ENCODE results near the gene CDCP2. TPM values are rescaled to one million over a fixed set of nuclear protein-coding genes. Genes with fewer than 3 reads are reported as not detected.

Gene CDCP2
- total RNA-seq, 2 experiments from 2014 or later: 0.11 to 0.20 TPM

DNA sequence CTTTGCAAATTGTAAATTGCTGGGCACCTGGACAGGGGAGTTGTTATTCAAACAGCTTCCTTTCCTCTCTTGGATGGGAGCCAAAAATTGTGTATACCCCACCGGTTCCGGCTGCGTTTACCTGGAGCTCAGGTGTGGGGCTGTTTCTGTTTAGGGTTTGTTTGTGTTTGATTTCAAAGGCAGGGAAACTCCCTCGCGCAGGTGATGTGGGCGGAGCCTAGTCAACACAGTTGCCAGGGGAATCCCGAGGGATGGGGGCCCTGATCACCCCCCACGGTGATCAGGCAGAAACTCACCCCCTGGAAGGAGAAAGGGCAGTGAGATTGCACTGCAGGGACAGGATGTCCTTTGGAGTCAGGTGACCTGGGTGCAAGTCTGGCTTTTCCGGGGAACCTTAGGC, 28.3 kb downstream of the CDCP2 start:
- Mint-ChIP-seq H3K36me3 (no peaks in the 10 kb centered on the region), H3K4me1 (peaks cover 2% of the 10 kb centered on the region), H3K27ac (no peak overlapping the region), H3K9me3 (no peaks in the 10 kb centered on the region), H3K4me3 (no peak overlapping the region), H3K27me3 (peaks cover 25% of the 10 kb centered on the region)
- POLR2A ChIA-PET: no interaction called here
- DNase-seq: no peak
- ATAC-seq (ENCODE audit: low read depth): no peak

DNA sequence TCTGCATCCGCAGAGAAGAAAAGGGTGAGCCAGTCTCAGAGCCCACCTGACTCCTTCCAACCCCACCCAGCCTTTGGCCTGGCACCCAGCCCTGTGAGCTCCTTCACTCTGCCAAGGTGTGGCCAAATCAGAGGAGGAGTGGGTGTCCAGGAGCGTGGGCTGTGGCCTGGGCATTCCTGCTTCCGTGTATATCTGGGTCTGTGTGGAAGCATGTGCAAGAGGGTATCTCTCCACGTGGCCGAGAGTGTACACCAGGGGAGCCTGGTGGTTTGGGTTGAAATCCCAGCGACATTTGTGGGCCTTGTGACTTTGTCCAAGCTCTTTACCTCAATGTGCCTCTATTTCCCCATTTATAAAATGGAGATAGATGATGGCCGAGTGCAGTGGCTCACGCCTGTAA, 29.8 kb downstream of the CDCP2 start:
- Mint-ChIP-seq H3K4me1 (peaks cover 2% of the 10 kb centered on the region), H3K36me3 (no peaks in the 10 kb centered on the region), H3K27ac (no peak overlapping the region), H3K4me3 (no peak overlapping the region), H3K27me3 (peaks cover 21% of the 10 kb centered on the region), H3K9me3 (no peaks in the 10 kb centered on the region)
- POLR2A ChIA-PET: no interaction called here
- DNase-seq (no peak), ATAC-seq (ENCODE audit: low read depth) (no peak)

DNA sequence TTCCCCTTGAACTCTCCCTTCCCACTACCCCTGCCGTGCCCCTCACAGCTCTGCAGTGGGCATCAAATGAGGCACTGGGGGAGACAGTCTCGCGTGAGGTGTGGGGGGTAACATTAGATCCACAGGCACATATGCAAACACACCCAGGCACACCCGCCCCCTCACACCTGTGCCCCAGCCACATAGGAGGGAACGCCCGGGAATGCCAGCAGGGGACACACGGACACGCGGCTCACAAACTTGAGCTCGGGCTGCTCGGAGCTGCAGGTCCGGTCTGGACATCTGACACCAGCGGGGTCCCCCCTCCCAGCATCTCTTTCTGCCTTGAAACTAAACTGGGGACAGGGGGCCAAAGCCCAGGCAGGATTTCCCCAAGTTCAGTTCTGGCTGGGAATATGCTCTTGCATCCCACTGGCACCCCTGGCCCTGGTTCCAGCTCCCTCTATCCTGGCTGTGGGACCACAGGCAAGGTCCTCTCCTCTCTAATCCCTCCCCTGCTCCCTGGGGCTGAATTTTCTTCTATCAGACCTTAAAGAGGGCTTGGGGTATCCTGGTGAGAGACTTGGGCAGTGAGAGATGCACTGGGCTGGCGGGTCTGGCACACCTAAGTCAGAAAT, 30.6 kb downstream of the CDCP2 start:
- Mint-ChIP-seq H3K27me3 (peaks cover 18% of the 10 kb centered on the region), H3K4me1 (peaks cover 2% of the 10 kb centered on the region), H3K36me3 (no peaks in the 10 kb centered on the region), H3K9me3 (no peaks in the 10 kb centered on the region), H3K27ac (no peak overlapping the region), H3K4me3 (peak overlapping the region; percentile 63)
- DNase-seq (no peak), ATAC-seq (ENCODE audit: low read depth) (no peak)
- POLR2A ChIA-PET: no interaction called here

DNA sequence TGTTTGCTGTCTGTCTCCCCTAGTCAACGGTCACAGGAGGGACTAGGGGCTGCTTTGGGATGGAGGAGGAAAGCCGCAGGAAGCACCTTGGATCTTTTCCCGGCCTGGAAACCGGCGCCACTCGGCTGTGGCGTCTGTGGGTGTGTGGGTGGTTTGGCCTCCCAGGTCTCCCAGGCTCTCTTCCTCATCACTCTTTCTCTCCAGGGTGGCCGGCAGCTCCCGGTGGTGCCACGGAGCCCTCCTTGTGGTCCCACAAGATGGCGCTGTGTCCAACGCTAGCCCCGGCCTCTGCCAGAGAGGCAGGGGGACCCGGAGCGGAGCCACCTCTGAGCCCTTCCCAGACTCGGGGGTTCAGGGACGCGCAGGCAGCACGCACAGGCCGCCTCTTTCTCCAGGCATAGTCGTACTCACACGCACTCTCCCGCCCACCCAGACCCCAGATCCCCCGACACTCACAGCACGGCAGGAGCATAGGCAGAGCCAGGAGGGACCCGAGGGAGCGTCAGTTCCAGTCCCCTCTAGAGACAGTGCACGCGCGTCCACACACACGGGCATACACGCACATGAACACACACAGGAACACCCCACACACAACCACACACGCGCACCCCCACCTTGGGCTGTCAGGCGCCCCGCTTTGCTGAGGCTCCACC, 31.2 kb downstream of the CDCP2 start:
- H3K36me3 Mint-ChIP-seq: no peaks in the 10 kb centered on the region
- no peak overlapping the region for H3K27ac Mint-ChIP-seq
- H3K4me3 Mint-ChIP-seq: peak overlapping the region; percentile 63
- POLR2A ChIA-PET: interaction anchor here (0.7 kb wide), 1 partner anchor 368 kb away, joined by 4 read pairs; no protein-coding TSS in a partner anchor
- ATAC-seq (ENCODE audit: low read depth) (peak; percentile 91), DNase-seq (peak; percentile 84)
- peaks cover 2% of the 10 kb centered on the region for H3K4me1 Mint-ChIP-seq
- no peaks in the 10 kb centered on the region for H3K9me3 Mint-ChIP-seq
- peaks cover 17% of the 10 kb centered on the region for H3K27me3 Mint-ChIP-seq

DNA sequence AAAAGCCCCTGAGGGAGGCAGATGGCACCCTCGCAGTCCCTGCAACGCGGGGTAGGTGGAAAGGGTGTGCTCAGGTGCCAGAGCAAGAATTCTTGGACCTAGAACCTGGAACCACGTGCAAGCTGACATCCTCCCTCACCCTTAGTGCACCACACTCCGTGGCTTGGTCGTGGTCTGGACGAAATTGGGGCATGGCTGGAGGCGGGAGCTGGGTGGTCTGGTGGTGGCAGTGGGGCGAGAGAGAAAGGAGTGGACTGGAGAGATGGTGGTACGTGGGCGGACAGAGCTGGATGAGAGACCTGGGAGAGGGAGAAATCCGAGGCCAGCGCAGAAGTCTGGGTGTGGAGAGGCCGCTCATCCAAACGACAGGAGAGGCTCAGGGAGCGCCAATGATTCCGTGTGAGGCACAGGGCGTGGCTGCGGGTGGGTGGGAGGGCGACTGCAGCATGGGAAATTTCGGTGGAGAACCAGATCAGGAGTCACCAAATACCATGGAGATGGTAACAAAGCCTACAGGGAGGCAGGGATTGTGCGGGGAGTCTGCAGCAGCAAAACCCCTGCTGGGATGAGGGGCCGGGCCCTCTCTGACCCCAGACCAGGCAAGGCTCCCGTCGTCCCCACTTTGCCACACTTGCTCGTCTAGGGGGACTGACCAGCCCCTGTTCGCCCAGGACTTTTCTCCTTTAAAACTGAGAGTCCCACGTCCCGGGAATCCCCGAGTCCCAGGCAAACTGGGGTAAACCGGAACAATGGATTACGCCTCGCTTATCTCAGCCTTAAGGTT, 31.9 kb downstream of the CDCP2 start:
- DNase-seq (no peak), ATAC-seq (ENCODE audit: low read depth) (no peak)
- H3K27ac Mint-ChIP-seq: no peak overlapping the region
- no peaks in the 10 kb centered on the region for H3K9me3 Mint-ChIP-seq
- no peaks in the 10 kb centered on the region for H3K36me3 Mint-ChIP-seq
- H3K4me1 Mint-ChIP-seq: peaks cover 2% of the 10 kb centered on the region
- H3K27me3 Mint-ChIP-seq: peaks cover 17% of the 10 kb centered on the region
- peak overlapping the region; percentile 63 for H3K4me3 Mint-ChIP-seq
- POLR2A ChIA-PET: interaction anchor here (0.7 kb wide), 1 partner anchor 369 kb away, joined by 4 read pairs; no protein-coding TSS in a partner anchor

DNA sequence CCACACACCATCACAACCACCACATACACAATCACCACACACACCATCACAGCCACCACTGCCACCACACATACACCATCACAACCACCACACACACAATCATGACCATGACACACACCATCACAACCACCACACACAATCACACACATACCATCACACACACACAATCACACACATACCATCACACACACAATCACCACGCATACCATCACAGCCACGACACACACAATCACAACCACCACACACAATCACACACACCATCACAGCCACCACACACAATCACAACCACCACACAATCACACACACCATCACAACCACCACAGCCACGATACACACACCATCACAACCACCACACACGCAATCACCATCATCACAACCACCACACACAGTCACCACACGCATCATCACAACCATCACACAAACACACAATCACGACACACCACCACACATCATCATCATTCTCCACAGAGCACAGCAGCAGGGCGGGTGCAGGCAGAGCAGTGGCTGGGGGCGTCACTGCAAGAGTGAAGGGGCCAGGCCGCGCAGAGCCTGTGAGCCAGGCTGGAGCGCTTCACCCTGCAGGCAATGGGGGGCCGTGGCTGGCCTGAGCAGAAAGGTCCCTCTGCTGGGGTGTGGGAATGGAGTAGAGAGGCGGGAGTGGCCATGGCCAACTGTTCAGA, 32.6 kb downstream of the CDCP2 start:
- H3K4me1 Mint-ChIP-seq: peaks cover 2% of the 10 kb centered on the region
- H3K9me3 Mint-ChIP-seq: no peaks in the 10 kb centered on the region
- no peak overlapping the region for H3K27ac Mint-ChIP-seq
- H3K4me3 Mint-ChIP-seq: no peak overlapping the region
- peaks cover 17% of the 10 kb centered on the region for H3K27me3 Mint-ChIP-seq
- POLR2A ChIA-PET: no interaction called here
- ATAC-seq (ENCODE audit: low read depth) (no peak), DNase-seq (no peak)
- H3K36me3 Mint-ChIP-seq: no peaks in the 10 kb centered on the region

DNA sequence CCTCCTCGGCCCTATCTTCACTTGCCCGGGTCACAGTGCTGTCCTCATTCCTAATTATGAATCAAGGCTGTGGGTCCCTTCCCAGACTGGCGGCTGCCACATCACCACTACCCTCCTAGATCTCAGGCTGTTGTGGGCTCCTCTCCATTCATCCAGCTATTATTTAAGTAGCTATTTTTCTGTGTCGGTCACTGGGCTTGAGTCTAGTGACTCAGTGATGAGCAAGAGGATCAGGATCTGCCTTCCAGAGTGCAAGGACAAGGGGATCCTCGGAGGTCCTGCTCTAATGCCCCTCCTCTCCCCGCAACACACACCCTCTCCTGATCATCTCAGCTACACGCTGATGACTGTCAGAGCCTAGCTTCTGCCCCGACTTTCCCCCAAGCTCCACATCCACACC, 34.1 kb downstream of the CDCP2 start:
- H3K27me3 Mint-ChIP-seq: peaks cover 14% of the 10 kb centered on the region
- H3K4me3 Mint-ChIP-seq: no peak overlapping the region

DNA sequence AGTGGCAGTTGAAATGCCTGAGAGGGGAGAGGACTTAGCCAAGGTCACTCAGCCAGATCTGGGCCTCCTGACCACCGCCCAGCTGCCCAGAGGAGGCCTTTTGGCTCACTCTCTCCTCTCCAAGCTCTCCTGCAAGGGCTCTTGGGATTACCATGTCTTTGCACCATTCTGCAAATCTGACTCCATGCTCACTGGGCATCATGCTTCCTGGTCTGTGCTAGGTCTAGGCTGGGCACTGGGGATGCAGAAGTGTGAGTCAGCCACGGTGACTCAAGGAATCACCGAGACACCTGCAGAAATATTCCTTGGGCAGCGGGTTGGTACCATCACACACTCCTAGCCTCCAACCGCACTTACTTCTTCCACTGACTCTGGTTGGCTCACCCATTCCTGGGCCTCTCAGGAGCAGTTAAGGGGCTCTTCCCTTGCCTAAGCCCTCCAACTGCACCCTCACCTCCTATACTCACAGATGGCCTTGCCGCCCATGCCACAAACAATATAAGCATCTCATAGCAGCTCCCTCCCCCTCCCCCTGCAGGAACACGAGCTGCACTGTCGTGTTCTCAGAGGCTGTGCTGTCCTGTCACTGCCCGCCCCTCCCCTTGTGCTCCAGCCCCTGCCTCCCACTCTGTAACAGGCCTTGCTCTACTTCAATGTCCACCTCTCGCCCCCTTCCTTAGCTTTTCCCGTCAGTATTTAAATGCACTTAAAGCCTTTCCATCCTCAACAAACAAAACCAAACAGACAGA, 34.8 kb downstream of the CDCP2 start:
- H3K36me3 Mint-ChIP-seq: no peaks in the 10 kb centered on the region
- H3K27me3 Mint-ChIP-seq: peaks cover 12% of the 10 kb centered on the region
- no peak overlapping the region for H3K4me3 Mint-ChIP-seq
- POLR2A ChIA-PET: no interaction called here
- no peak overlapping the region for H3K27ac Mint-ChIP-seq
- no peaks in the 10 kb centered on the region for H3K9me3 Mint-ChIP-seq
- ATAC-seq (ENCODE audit: low read depth): no peak
- DNase-seq: no peak
- peaks cover 2% of the 10 kb centered on the region for H3K4me1 Mint-ChIP-seq

More for the DNA sequence above, 34.1 kb downstream of the CDCP2 start:
- Mint-ChIP-seq H3K4me1 (peaks cover 2% of the 10 kb centered on the region), H3K27ac (no peak overlapping the region), H3K9me3 (no peaks in the 10 kb centered on the region), H3K36me3 (no peaks in the 10 kb centered on the region)
- DNase-seq: no peak
- ATAC-seq (ENCODE audit: low read depth): no peak
- POLR2A ChIA-PET: no interaction called here

DNA sequence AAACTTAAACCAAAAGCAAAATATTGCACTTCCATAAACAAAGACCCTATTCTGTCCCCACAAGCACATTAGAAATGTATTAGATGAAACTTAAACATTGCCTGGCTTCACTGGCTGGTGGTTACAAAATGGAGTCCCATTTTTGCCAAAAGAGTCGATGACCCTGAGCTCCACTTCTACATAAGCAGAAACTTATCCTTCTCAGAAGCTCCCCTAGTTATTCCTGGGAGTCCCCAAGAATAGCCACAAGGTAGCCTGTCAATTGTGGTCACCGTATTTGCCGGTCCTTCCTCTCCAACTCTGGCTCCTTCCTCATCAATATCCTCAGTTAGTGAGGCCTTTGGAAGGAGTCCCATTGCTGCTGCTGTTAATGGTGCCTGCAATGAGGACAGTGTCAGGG, 37.3 kb downstream of the CDCP2 start:
- H3K27ac Mint-ChIP-seq: no peak overlapping the region
- H3K27me3 Mint-ChIP-seq: no peaks in the 10 kb centered on the region
- no peaks in the 10 kb centered on the region for H3K9me3 Mint-ChIP-seq
- POLR2A ChIA-PET: no interaction called here
- peaks cover 2% of the 10 kb centered on the region for H3K4me1 Mint-ChIP-seq
- DNase-seq: no peak
- no peaks in the 10 kb centered on the region for H3K36me3 Mint-ChIP-seq
- no peak for ATAC-seq (ENCODE audit: low read depth)
- H3K4me3 Mint-ChIP-seq: no peak overlapping the region

DNA sequence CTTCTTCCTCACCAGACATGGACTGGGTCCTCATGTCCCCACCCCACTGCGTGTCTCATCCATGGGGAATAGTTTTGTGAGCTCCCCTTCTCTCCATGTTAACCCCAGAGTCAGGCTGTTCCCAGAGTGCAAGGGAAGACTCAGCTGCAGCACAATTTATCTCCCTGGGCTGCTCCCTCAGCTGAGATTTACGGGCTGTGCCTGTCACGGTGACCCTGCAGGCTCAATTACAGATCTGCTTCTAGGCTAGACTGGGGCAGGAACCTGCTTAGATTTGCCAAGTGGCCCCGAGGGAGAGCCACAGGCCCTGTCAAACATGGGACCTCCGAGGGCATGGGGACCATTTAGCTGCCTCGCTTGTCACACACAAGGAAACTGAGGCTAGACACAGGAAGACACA, 37.8 kb downstream of the CDCP2 start:
- peak; percentile 11 for DNase-seq
- POLR2A ChIA-PET: no interaction called here
- Mint-ChIP-seq H3K9me3 (no peaks in the 10 kb centered on the region), H3K27me3 (no peaks in the 10 kb centered on the region), H3K27ac (no peak overlapping the region), H3K4me3 (no peak overlapping the region), H3K36me3 (no peaks in the 10 kb centered on the region), H3K4me1 (peaks cover 2% of the 10 kb centered on the region)
- ATAC-seq (ENCODE audit: low read depth): no peak

DNA sequence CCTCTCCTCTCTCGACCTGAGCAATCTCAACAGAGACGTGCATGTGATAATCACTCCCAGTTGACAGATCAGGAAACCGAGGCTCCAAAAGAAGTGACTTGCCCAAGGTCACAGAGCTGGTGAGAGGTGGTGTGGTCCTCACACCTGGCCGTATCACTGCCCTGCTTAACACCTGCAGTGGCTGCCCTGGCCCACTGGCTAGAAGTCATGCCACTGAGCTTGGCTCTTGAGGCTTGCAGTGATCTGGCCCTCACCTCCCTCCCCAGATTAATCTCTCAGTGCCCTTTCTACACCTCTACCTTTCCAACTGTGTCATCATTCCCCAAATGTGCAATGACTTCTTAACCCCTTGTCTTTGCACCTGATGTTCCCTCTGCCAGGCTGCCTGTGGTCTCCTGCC, 38.8 kb downstream of the CDCP2 start:
- POLR2A ChIA-PET: no interaction called here

DNA sequence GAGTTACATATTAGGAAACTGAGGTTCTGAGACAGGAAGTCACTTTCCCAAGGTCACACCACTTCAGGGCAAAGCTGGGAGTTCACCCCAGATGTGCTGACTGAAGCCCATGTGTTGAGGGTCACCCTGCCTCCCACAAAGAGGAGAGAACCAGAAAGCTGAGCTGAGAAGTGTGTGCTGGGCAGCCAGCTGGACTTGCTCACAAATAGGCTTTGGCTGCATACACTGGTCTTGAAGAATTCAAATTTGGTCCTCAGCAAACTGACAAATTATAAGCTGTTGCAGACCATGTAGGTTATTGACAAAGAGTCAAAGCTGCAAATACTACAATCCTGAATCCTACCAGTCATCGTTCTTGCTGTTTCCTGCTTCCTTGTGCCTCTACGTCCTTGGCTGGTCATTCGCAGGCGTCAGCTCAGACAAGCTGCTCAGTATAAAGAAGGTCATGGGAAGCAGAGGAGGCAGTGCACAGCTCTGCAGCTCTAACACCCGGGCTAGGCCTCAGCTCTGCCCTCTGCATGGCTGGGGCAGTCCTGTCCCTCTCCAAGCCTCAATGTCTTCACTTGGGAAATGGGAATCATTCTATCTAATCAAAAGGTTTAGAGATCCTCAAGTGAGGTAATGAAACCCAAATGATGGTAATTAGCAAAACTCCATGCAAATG, 40.0 kb downstream of the CDCP2 start:
- Mint-ChIP-seq H3K36me3 (no peaks in the 10 kb centered on the region), H3K27me3 (no peaks in the 10 kb centered on the region), H3K27ac (no peak overlapping the region), H3K4me1 (peaks cover 2% of the 10 kb centered on the region), H3K9me3 (no peaks in the 10 kb centered on the region), H3K4me3 (no peak overlapping the region)
- DNase-seq (peak; percentile 6), ATAC-seq (ENCODE audit: low read depth) (no peak)
- POLR2A ChIA-PET: no interaction called here

More for the DNA sequence above, 38.8 kb downstream of the CDCP2 start:
- no peaks in the 10 kb centered on the region for H3K27me3 Mint-ChIP-seq
- H3K4me1 Mint-ChIP-seq: peaks cover 2% of the 10 kb centered on the region
- no peak overlapping the region for H3K4me3 Mint-ChIP-seq
- no peaks in the 10 kb centered on the region for H3K36me3 Mint-ChIP-seq
- H3K9me3 Mint-ChIP-seq: no peaks in the 10 kb centered on the region
- DNase-seq (peak; percentile 17), ATAC-seq (ENCODE audit: low read depth) (no peak)
- H3K27ac Mint-ChIP-seq: no peak overlapping the region

All from activated naive CD8-positive, alpha-beta T cell treated with anti-CD3 and anti-CD28 coated beads, Interleukin-2, amount 10 ng/mL, durations not matched to agents 7 days and 5 days (primary cell).